HUES6 (cell line): ENCODE measurements around the gene NIPAL4.
A peak's percentile ranks its signal among the peaks of the same experiment; 100 is the strongest.
"Not testable (repeated sequence)": the region's sequence is repeated elsewhere in the genome, so short reads cannot be mapped to it uniquely, and the experiment has no call there.

ENCODE experiments used
- H3K27ac ChIP-seq: 2 replicates; pipeline ENCODE4 v1.7.0; 2013; ENCODE audit warnings: low read depth, mild to moderate bottlenecking, low read length, inconsistent platforms
- H3K27me3 ChIP-seq: 2 replicates; pipeline ENCODE4 v1.6.1; 2013; ENCODE audit warnings: low read length; ENCODE audit not compliant: control insufficient read depth, insufficient read depth
- H3K36me3 ChIP-seq: 2 replicates; pipeline ENCODE4 v1.6.1; 2013; ENCODE audit warnings: low read length; ENCODE audit not compliant: control insufficient read depth, insufficient read depth
- H3K4me1 ChIP-seq: 2 replicates; pipeline ENCODE4 v1.6.1; 2013; ENCODE audit warnings: low read length; ENCODE audit not compliant: control insufficient read depth, insufficient read depth
- H3K4me3 ChIP-seq: 2 replicates; pipeline ENCODE4 v1.5.1; 2013; ENCODE audit warnings: low read depth, low read length
- H3K9ac ChIP-seq: one replicate; pipeline ENCODE4 v1.6.1; 2013; ENCODE audit warnings: mild to moderate bottlenecking, low read length
- H3K9me3 ChIP-seq: 2 replicates; pipeline ENCODE4 v1.6.1; 2013; ENCODE audit warnings: low read depth, low read length; ENCODE audit not compliant: control insufficient read depth, insufficient read depth

NIPAL4 gene

GRCh38 chr5:157459715-157460599 lies at the start of gene NIPAL4:
TSS of gene NIPAL4 (plus strand) at chr5:157460213. CDS start at chr5:157460321, 108 bp downstream.
- peaks cover 37% of the 10 kb centered on the region; the same call in 1 of the 2 replicates for H3K4me1 ChIP-seq
- H3K27me3 ChIP-seq = peaks cover 50% of the 10 kb centered on the region
- no peaks in the 10 kb centered on the region for H3K36me3 ChIP-seq
- no peaks in the 10 kb centered on the region for H3K9me3 ChIP-seq
- H3K9ac ChIP-seq = peak within 1 kb of the TSS; percentile 34
- H3K27ac ChIP-seq = no peak within 1 kb of the TSS
- peak within 1 kb of the TSS; percentile 71 for H3K4me3 ChIP-seq

- Histone ChIP-seq H3K9me3 (peaks cover 11% of the 10 kb centered on the region; the same call in 1 of the 2 replicates), H3K27ac (no peak overlapping the region), H3K4me3 (no peak overlapping the region), H3K27me3 (no peaks in the 10 kb centered on the region), H3K36me3 (no peaks in the 10 kb centered on the region), H3K4me1 (no peaks in the 10 kb centered on the region), H3K9ac (no peak overlapping the region)
Measured at GRCh38 chr5:157415838-157416237, 44.2 kb upstream of the NIPAL4 start.

GRCh38 chr5:157419521-157419920 lies 40.5 kb upstream of the NIPAL4 start:
- not testable (repeated sequence) for H3K36me3 ChIP-seq, H3K27me3 ChIP-seq, H3K4me1 ChIP-seq, H3K9ac ChIP-seq, H3K4me3 ChIP-seq, H3K27ac ChIP-seq
- H3K9me3 ChIP-seq = peaks cover 20% of the 10 kb centered on the region

- not testable (repeated sequence) for H3K4me1 ChIP-seq, H3K9ac ChIP-seq, H3K9me3 ChIP-seq, H3K27me3 ChIP-seq, H3K27ac ChIP-seq, H3K4me3 ChIP-seq, H3K36me3 ChIP-seq
Measured at GRCh38 chr5:157429920-157430319, 30.1 kb upstream of the NIPAL4 start.

GRCh38 chr5:157431544-157432200 lies 28.3 kb upstream of the NIPAL4 start:
- Histone ChIP-seq H3K4me1 (no peaks in the 10 kb centered on the region), H3K9ac (no peak overlapping the region), H3K4me3 (no peak overlapping the region), H3K27me3 (no peaks in the 10 kb centered on the region), H3K36me3 (no peaks in the 10 kb centered on the region), H3K27ac (no peak overlapping the region), H3K9me3 (no peaks in the 10 kb centered on the region)

GRCh38 chr5:157434096-157434495 lies 25.9 kb upstream of the NIPAL4 start:
- Histone ChIP-seq H3K4me1 (no peaks in the 10 kb centered on the region), H3K36me3 (no peaks in the 10 kb centered on the region), H3K27ac (no peak overlapping the region), H3K4me3 (no peak overlapping the region), H3K27me3 (no peaks in the 10 kb centered on the region), H3K9ac (no peak overlapping the region), H3K9me3 (no peaks in the 10 kb centered on the region)

GRCh38 chr5:157443041-157443549 lies 16.9 kb upstream of the NIPAL4 start:
- Histone ChIP-seq H3K9me3 (no peaks in the 10 kb centered on the region), H3K9ac (no peak overlapping the region), H3K4me3 (no peak overlapping the region), H3K4me1 (no peaks in the 10 kb centered on the region), H3K36me3 (no peaks in the 10 kb centered on the region), H3K27me3 (no peaks in the 10 kb centered on the region), H3K27ac (no peak overlapping the region)

GRCh38 chr5:157444224-157444623 lies 15.8 kb upstream of the NIPAL4 start:
- Histone ChIP-seq H3K36me3 (no peaks in the 10 kb centered on the region), H3K27me3 (no peaks in the 10 kb centered on the region), H3K27ac (no peak overlapping the region), H3K9me3 (no peaks in the 10 kb centered on the region), H3K4me3 (no peak overlapping the region), H3K4me1 (no peaks in the 10 kb centered on the region), H3K9ac (no peak overlapping the region)

GRCh38 chr5:157445745-157446411 lies 14.1 kb upstream of the NIPAL4 start:
- Histone ChIP-seq H3K9ac (no peak overlapping the region), H3K27me3 (no peaks in the 10 kb centered on the region), H3K9me3 (no peaks in the 10 kb centered on the region), H3K4me1 (no peaks in the 10 kb centered on the region), H3K36me3 (no peaks in the 10 kb centered on the region), H3K4me3 (no peak overlapping the region), H3K27ac (no peak overlapping the region)

GRCh38 chr5:157446412-157446935 lies 13.5 kb upstream of the NIPAL4 start:
- Histone ChIP-seq H3K27me3 (no peaks in the 10 kb centered on the region), H3K4me3 (no peak overlapping the region), H3K9me3 (no peaks in the 10 kb centered on the region), H3K4me1 (no peaks in the 10 kb centered on the region), H3K36me3 (no peaks in the 10 kb centered on the region), H3K27ac (no peak overlapping the region), H3K9ac (no peak overlapping the region)
